ENCODE measurements around the gene TMEM53. TPM values are rescaled to one million over a fixed set of nuclear protein-coding genes. Genes with fewer than 3 reads are reported as not detected.

TMEM53 gene
- total and polyA plus RNA-seq, 8 donors, result 2.6 to 10.4 (median 4.5) TPM

DNA sequence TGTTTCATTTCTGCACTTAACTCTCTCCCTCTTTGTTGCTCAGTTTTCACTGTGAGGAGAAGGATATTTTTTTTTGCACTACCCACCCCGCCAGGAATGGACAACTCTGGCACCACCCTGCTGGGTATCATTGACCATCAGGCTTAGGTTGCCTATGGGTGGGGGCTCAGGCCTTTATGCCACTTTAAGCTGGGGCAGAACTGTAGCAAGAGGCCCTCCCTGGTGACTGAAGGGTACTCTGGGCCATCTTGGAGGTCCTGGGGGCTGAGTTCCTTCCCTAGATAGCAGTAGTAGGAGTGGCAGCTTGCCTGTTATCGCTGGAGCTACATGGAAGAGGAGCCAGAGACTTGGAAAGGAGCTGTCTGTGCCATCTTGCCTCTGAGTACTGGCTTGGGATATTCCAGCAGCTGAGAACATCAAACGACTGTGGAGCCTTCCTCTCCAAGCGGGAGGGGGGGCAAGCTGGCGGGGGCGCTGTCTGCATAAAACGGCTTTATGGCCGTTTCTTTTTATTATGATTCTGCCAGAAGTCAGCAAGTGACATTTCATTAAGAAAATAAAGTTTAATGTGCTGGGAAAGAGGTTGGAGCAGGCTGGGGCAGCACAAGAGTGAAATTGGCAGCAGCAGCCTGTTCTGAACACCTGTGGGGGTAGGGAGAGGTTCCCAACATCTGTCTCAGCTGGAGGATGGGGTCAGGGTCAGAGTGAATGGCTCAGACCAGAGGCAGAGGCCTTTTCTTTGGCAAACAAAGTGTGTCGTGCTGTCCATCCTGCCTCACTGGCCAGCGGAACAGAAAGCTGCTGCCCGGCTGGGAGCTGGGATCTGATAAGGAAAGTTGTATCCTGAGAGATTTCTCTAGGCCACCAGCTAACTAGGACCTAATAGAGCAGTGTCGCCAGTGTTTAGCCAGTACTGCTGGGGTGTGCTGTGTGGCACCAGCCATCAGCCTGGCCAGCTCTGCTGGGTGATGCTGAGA, 32.9 kb downstream of the TMEM53 start:
- Histone ChIP-seq H3K27ac (no peak overlapping the region), H3K36me3 (peaks cover 0 to 67% (median 24%) of the 10 kb centered on the region in 3 donors), H3K4me1 (no peaks in the 10 kb centered on the region), H3K9me3 (no peaks in the 10 kb centered on the region), H3K4me3 (no peak overlapping the region), H3K27me3 (no peaks in the 10 kb centered on the region)
- 79% methylated on average over 12 of the region's 12 CpGs for WGBS, 2 donors
- DNase-seq (peak in 1 of 6 donors; percentile 9), FAIRE-seq (no peak), ATAC-seq (no peak)
- TF ChIP-seq, protein P1, sequence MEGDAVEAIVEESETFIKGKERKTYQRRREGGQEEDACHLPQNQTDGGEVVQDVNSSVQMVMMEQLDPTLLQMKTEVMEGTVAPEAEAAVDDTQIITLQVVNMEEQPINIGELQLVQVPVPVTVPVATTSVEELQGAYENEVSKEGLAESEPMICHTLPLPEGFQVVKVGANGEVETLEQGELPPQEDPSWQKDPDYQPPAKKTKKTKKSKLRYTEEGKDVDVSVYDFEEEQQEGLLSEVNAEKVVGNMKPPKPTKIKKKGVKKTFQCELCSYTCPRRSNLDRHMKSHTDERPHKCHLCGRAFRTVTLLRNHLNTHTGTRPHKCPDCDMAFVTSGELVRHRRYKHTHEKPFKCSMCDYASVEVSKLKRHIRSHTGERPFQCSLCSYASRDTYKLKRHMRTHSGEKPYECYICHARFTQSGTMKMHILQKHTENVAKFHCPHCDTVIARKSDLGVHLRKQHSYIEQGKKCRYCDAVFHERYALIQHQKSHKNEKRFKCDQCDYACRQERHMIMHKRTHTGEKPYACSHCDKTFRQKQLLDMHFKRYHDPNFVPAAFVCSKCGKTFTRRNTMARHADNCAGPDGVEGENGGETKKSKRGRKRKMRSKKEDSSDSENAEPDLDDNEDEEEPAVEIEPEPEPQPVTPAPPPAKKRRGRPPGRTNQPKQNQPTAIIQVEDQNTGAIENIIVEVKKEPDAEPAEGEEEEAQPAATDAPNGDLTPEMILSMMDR (IDR thresholded peaks at IDR 0.05), result no peak
- intact Hi-C loops (cut with DNase I), result no loop called here

DNA sequence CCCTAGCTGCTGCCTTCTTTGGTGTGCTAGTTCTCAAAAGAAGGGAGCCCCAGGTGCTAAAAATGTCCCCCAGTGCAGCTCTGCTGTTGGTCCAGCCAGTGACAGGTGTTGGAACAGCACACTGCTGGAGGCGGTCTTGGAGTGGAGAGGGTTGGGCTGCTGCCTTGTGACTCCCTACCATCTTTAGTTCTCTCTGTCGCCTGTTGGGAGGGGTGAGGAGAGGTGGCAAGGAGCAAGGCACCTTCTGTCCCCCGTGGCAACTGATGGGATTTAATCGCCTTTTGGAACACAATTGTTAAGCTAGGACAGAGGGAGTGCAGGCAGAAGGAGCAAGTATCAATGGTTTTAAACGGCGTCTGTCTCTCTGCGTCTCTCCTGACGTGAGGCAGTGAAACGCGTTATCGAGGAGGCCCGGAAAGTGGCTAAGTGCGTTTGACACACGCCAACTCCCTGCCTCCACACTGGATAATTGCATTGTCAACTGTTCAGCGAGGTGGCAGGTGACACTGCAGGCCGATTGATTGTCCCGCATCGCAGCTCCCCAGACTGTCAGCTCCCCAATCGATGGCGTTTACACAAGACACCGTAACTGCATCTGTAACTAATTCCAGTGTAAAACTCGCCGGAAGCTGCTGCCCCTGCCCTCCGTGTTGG, 34.0 kb downstream of the TMEM53 start:
- peaks cover 6 to 68% (median 25%) of the 10 kb centered on the region in 3 donors for H3K36me3 ChIP-seq
- DNase-seq (peak in 1 of 6 donors; percentile 21), ATAC-seq (peak in 1 of 4 donors; percentile 33), FAIRE-seq (no peak)
- H3K27ac ChIP-seq, result no peak overlapping the region
- TF ChIP-seq, protein P1 (IDR thresholded peaks at IDR 0.05), result no peak
- intact Hi-C loops (cut with DNase I), result no loop called here
- H3K9me3 ChIP-seq, result no peaks in the 10 kb centered on the region
- no peaks in the 10 kb centered on the region for H3K27me3 ChIP-seq
- no peaks in the 10 kb centered on the region for H3K4me1 ChIP-seq
- no peak overlapping the region for H3K4me3 ChIP-seq
- WGBS, 2 donors, result 77% methylated on average over 24 of the region's 24 CpGs

DNA sequence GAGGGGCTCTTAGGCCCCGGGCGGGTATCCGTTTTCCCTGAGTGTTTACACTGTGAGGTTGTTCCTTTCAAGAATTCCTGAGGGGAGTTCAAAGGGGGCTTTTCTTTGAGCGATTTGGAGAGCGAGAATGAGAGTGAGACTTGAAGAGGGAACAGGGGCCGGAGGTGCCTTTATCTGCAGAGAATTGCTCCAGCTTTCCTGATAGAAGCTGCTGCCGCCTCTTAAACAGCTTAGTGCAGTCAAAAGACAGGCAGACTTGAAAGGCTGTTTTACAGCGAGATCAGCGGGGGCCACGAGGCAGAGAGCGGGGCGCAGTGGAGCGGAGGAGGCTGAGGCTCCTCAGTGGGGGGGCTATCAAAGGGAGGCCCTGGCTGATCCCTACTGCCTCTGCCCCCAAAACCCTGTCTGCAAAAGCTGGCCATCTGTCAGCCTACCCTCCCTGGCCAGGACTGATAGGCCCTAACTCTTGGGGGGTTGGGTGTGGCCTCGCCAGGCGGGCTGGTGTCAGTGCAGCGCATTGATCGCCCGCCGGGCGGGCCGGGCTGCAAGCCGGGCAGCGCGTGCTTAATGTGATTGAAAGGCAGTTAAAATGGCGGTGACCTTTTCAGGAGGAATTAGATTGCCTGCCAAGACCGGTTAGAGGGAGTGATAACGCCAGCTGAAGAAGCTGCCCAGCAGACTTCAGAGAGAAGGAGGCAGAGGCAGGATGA, 36.4 kb downstream of the TMEM53 start:
- H3K4me3 ChIP-seq, result no peak overlapping the region
- H3K36me3 ChIP-seq, result peaks cover 6 to 60% (median 25%) of the 10 kb centered on the region in 3 donors
- H3K27me3 ChIP-seq, result no peaks in the 10 kb centered on the region
- H3K27ac ChIP-seq, result no peak overlapping the region
- DNase-seq (peak in 1 of 6 donors; percentile 13), ATAC-seq (no peak), FAIRE-seq (no peak)
- peaks cover 0 to 11% (median 0%) of the 10 kb centered on the region in 3 donors for H3K4me1 ChIP-seq
- intact Hi-C loops (cut with DNase I), result no loop called here
- 87 to 88% methylated on average over 27 of the region's 27 CpGs for WGBS, 2 donors
- no peaks in the 10 kb centered on the region for H3K9me3 ChIP-seq
- TF ChIP-seq, protein P1 (IDR thresholded peaks at IDR 0.05), result no peak

DNA sequence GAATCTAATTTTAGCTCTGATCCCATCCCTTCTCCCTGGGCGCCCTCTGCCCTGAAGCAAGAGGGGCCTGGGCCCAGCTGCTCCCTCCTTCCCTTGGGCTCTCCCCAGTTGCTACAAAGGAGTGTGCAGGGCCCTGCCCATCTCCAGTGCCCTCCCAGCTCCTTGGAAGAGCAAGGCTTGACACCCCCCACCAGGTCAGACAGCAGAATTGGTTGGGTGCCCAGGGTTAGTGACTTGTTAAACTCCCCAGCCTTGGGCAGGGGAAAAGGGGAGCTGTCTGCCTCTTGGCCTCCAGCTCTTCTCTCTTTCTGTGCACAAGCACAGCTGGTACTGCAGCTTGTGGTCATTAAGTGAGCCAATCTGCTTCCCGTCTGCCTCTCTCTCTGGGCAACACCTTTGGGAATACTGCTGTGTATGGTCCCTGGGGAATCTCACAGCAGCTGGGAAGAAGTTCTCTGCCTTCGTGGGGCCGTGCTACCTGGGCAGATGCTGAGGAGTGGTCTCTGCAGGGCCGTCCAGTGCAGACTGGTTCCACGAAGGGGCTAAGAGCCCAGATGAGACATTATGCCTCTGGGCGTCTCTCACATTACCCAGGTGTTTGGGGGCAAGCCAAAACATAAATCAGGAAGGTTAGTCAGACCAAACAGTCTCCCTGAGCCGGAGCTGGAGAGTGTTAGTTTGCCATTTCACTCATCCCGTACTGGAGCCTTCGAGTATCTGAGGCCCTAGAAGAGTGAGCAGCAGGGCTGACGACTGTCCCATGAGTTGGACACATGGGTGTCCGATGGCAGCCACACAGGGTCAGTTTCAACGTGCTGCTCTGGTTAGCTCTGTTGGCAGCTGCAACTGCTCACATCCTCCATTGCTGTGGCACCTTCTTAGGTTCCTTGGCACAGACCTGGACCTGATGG, 37.3 kb downstream of the TMEM53 start:
- ATAC-seq (no peak), FAIRE-seq (no peak), DNase-seq (peak in 1 of 6 donors; percentile 26)
- intact Hi-C loops (cut with DNase I), result no loop called here
- 80 to 81% methylated on average over 13 of the region's 13 CpGs for WGBS, 2 donors
- Histone ChIP-seq H3K9me3 (no peaks in the 10 kb centered on the region), H3K4me1 (peaks cover 0 to 12% (median 0%) of the 10 kb centered on the region in 3 donors), H3K27me3 (no peaks in the 10 kb centered on the region), H3K36me3 (peaks cover 6 to 58% (median 25%) of the 10 kb centered on the region in 3 donors), H3K4me3 (no peak overlapping the region), H3K27ac (no peak overlapping the region)
- TF ChIP-seq, protein P1 (IDR thresholded peaks at IDR 0.05), result no peak
